ENCODE measurements around the gene SIRPB2.

- TF ChIP-seq CTCF (IDR thresholded peaks at IDR 0.05; ENCODE audit: extremely low read depth in 1 of 2, insufficient read depth in 1 of 2, low read depth in 1 of 2, low read length in 2 of 2) (peak; percentile 24 to 48), POLR2A (IDR thresholded peaks at IDR 0.05; ENCODE audit: low read depth, low read length) (no peak), POLR2AphosphoS5 (IDR thresholded peaks at IDR 0.05; ENCODE audit: insufficient read depth, low read depth, low read length) (no peak), EZH2 (IDR thresholded peaks at IDR 0.05; ENCODE audit: borderline replicate concordance, low read depth, low read length, severe bottlenecking) (no peak), MYC (IDR thresholded peaks at IDR 0.05; ENCODE audit: low read depth, low read length) (no peak), JUN (IDR thresholded peaks at IDR 0.05; ENCODE audit: borderline replicate concordance, insufficient read depth, insufficient read length, low read depth) (no peak), FOS (IDR thresholded peaks at IDR 0.05; ENCODE audit: borderline replicate concordance, insufficient read depth, low read length) (no peak)
Observed at GRCh38 chr20:1509237-1509636, 18.0 kb upstream of the SIRPB2 start.

Data from endothelial cell of umbilical vein (primary cell).